K562 (cell line): ENCODE data around the gene ZNF438. TPM values are rescaled to one million over a fixed set of nuclear protein-coding genes. Genes with fewer than 3 reads are reported as not detected.

Source experiments
- ATAC-seq: fragments of 200-7000 bp; cut with Tn5 transposase; 3 replicates; pipeline ENCODE4 v1.9.1; 2020; ENCODE audit warnings: moderate library complexity
- BruUV-seq: library from RNA; stranded (reverse); fragments of 400-500 nt; replicated peaks from 2 replicates; lab custom pipeline; 2021; lab: Mats Ljungman, UMichigan
- CTCF ChIA-PET: fragments of 300-600 bp; formaldehyde crosslinking; extraction: SDS; loops from one replicate; lab custom pipeline; 2021; ENCODE audit warnings: low intra/inter-chr PET ratio; lab: Yijun Ruan, JAX
- POLR2A ChIA-PET: fragments of 300-600, 350-650 bp; sonication (Branson Sonifier 250); formaldehyde crosslinking; extraction: SDS; loops from one replicate; lab custom pipeline; 2021; ENCODE audit warnings: antibody characterized with exemption, inconsistent platforms; lab: Yijun Ruan, JAX
- DNase-seq, 4 experiments: peaks; one replicate each; pipeline versions ENCODE4 v3.0.0 to v3.0.0-alpha.2; 2011 to 2018; ENCODE audit warnings: low spot score in 3 of 4, mixed read lengths in 3 of 4; ENCODE audit errors: extremely low read depth in 1 of 4
- FAIRE-seq: peaks from 2 replicates; lab custom pipeline; 2011; peaks lifted over from hg19 to GRCh38; lab: Jason Lieb, UNC
- H2AFZ ChIP-seq: 2 replicates; pipeline ENCODE4 v1.6.0; 2011; ENCODE audit warnings: low read depth, low read length, control low read depth, inconsistent platforms
- H3K27ac ChIP-seq: fragments of 200-600 bp; 3 replicates; pipeline ENCODE4 v1.8.0; 2011; ENCODE audit warnings: low read depth, mild to moderate bottlenecking, control low read depth, inconsistent platforms, low read length, moderate library complexity, mixed read lengths; ENCODE audit errors: extremely low read depth
- H3K27me3 ChIP-seq, 2 experiments: fragments of 300-600 bp in 1 of 2; 2 replicates in 1 of 2; 3 replicates in 1 of 2; pipeline versions ENCODE4 v1.6.0 to v1.8.0; 2011; ENCODE audit warnings: inconsistent platforms in 2 of 2, low read length in 2 of 2, mild to moderate bottlenecking in 1 of 2, mixed read lengths in 1 of 2, moderate library complexity in 1 of 2; ENCODE audit not compliant: control insufficient read depth in 2 of 2, insufficient read depth in 2 of 2
- H3K36me3 ChIP-seq: fragments of 300-600 bp; 3 replicates; pipeline ENCODE4 v1.8.0; 2011; ENCODE audit warnings: mild to moderate bottlenecking, low read length, inconsistent platforms; ENCODE audit not compliant: control insufficient read depth, insufficient read depth
- H3K4me1 ChIP-seq, 2 experiments: fragments of 200-600 bp in 1 of 2; replicated peaks in 1 of 2; 2 replicates in 1 of 2; 3 replicates in 1 of 2; pipeline versions ENCODE4 v1.5.1 to v1.8.0; 2011; ENCODE audit warnings: inconsistent platforms in 2 of 2, low read length in 2 of 2, mild to moderate bottlenecking in 1 of 2, mixed read lengths in 1 of 2, moderate library complexity in 1 of 2; ENCODE audit not compliant: control insufficient read depth in 2 of 2, insufficient read depth in 2 of 2
- H3K4me2 ChIP-seq: 2 replicates; pipeline ENCODE4 v1.6.1; 2011; ENCODE audit warnings: low read length, control low read depth, inconsistent platforms, mixed read lengths; ENCODE audit not compliant: insufficient read depth
- H3K4me3 ChIP-seq: fragments of 200-600 bp; sonication (generic), shearing (Covaris generic); 2 replicates; pipeline ENCODE4 v1.5.1; 2016; ENCODE audit warnings: control low read depth, inconsistent platforms
- H3K79me2 ChIP-seq: fragments of 200-600 bp; 3 replicates; pipeline ENCODE4 v1.8.0; 2011; ENCODE audit warnings: low read length, inconsistent platforms; ENCODE audit not compliant: control insufficient read depth, insufficient read depth
- H3K9ac ChIP-seq, 2 experiments: 2 replicates each; pipeline versions ENCODE4 v1.6.0 to v1.6.1; 2011; ENCODE audit warnings: low read depth in 2 of 2, low read length in 2 of 2, control low read depth in 1 of 2, inconsistent platforms in 1 of 2, mild to moderate bottlenecking in 1 of 2, mixed read lengths in 1 of 2; ENCODE audit not compliant: insufficient read depth in 1 of 2
- H3K9me1 ChIP-seq: one replicate; pipeline ENCODE4 v1.6.0; 2011; ENCODE audit warnings: inconsistent platforms, mild to moderate bottlenecking, low read length, moderate library complexity; ENCODE audit not compliant: control insufficient read depth, insufficient read depth
- H3K9me3 ChIP-seq: replicated peaks from 2 replicates; pipeline ENCODE4 v1.5.1; 2011; ENCODE audit warnings: low read depth, low read length, inconsistent platforms; ENCODE audit not compliant: control insufficient read depth, insufficient read depth
- H4K20me1 ChIP-seq: replicated peaks from 2 replicates; pipeline ENCODE4 v1.6.1; 2011; ENCODE audit warnings: low read length, inconsistent platforms, mixed read lengths; ENCODE audit not compliant: control insufficient read depth, insufficient read depth
- CBX8 ChIP-seq: fragments of 200-600 bp; sonication (generic); IDR thresholded peaks from 2 replicates; pipeline ENCODE4 v1.6.1; 2012; ENCODE audit warnings: borderline replicate concordance, mixed run types, low read depth, mild to moderate bottlenecking, moderate library complexity, mixed read lengths, low read length, control low read depth, inconsistent platforms; ENCODE audit not compliant: poor library complexity, severe bottlenecking; ENCODE audit errors: extremely low read depth
- ELK1 ChIP-seq: sonication (generic); formaldehyde crosslinking; IDR thresholded peaks from 2 replicates; pipeline ENCODE4 v1.8.1; 2022; ENCODE audit warnings: missing genetic modification reagents
- ETV1 ChIP-seq: fragments of 450-650 bp; conservative IDR thresholded peaks from 2 replicates; pipeline ENCODE4 v1.6.1; 2016; ENCODE audit warnings: missing genetic modification characterization, control low read depth, low read depth, missing compliant biosample characterization
- HDAC3 ChIP-seq: fragments of 450-650 bp; IDR thresholded peaks from 2 replicates; pipeline ENCODE4 v1.6.1; 2018; ENCODE audit warnings: borderline replicate concordance, mild to moderate bottlenecking, moderate library complexity; ENCODE audit not compliant: partially characterized antibody
- HINFP ChIP-seq: fragments of 450-650 bp; conservative IDR thresholded peaks from 2 replicates; pipeline ENCODE4 v1.6.1; 2016; ENCODE audit warnings: missing genetic modification characterization, low read depth, mild to moderate bottlenecking, control low read depth, missing compliant biosample characterization
- IFI16 ChIP-seq: fragments of 250-450 bp; sonication (Bioruptor Pico); IDR thresholded peaks from 2 replicates; pipeline ENCODE4 v2.1.2; 2022; ENCODE audit warnings: mild to moderate bottlenecking, inconsistent platforms
- KAT7 ChIP-seq: sonication (generic); formaldehyde crosslinking; IDR thresholded peaks from 2 replicates; pipeline ENCODE4 v1.8.0; 2022; ENCODE audit warnings: missing genetic modification reagents, mild to moderate bottlenecking, borderline replicate concordance
- MCM7 ChIP-seq, 2 experiments: fragments of 450-650 bp; IDR thresholded peaks; 2 replicates each; pipeline ENCODE4 v1.6.1; 2016 to 2018
- POLR2AphosphoS2 ChIP-seq: IDR thresholded peaks from 2 replicates; pipeline ENCODE4 v1.6.1; 2012; ENCODE audit warnings: low read length, improper control_type of control experiment
- PRMT5 ChIP-seq: sonication (generic); formaldehyde crosslinking; IDR thresholded peaks from 2 replicates; pipeline ENCODE4 v1.5.0; 2020; ENCODE audit warnings: missing genetic modification reagents
- ZNF324 ChIP-seq: fragments of 250-450 bp; sonication (Bioruptor Pico); IDR thresholded peaks from 2 replicates; pipeline ENCODE4 v1.4.0; 2020; ENCODE audit warnings: mild to moderate bottlenecking
- ZNF436 ChIP-seq: fragments of 250-450, 450-650 bp; sonication (Bioruptor Pico); formaldehyde crosslinking; IDR thresholded peaks from 2 replicates; pipeline ENCODE4 v1.7.0; 2020; ENCODE audit warnings: mild to moderate bottlenecking
- WGBS: fragments of 100-300 bp; shearing (Covaris generic); methylation state at CpG from one replicate; pipeline ENCODE4 v1.1.6; 2016; ENCODE audit warnings: low coverage, mixed read lengths; ENCODE audit not compliant: insufficient coverage; ENCODE audit errors: missing lambda C conversion rate; 5-methylcytosine and 5-hydroxymethylcytosine counted together
- in situ Hi-C: fragments of 300-500 bp; cut with MboI; formaldehyde crosslinking; loops from 4 replicates; pipeline ENCODE4 v1.15.0; 2018; ENCODE audit warnings: inconsistent platforms, mixed read lengths
- intact Hi-C: fragments of 100-400 bp; cut with micrococcal nuclease; formaldehyde crosslinking; loops from 2 replicates; pipeline ENCODE4 v1.14.2; 2022
- polyA plus RNA-seq, 8 experiments: library from polyadenylated mRNA; depleted of rRNA in 4 of 8; stranded (reverse) in 5 of 8; unstranded in 3 of 8; fragments of >200 nt; fragmentation: Nextera tagmentation in 2 of 8; fragmentation: Illumina TruSeq in 1 of 8; extraction: Ambion mirVana in 2 of 8; extraction: Trizol in 1 of 8; gene quantifications; 2 replicates each; pipeline versions ENCODE4 v1.2.1 to v1.2.3, GENCODE V29; 2011 to 2014; ENCODE audit warnings: inconsistent platforms in 1 of 8, missing spikeins in 1 of 8
- total RNA-seq, 7 experiments: library from RNA; depleted of rRNA in 6 of 7; stranded (reverse); fragments of >200 nt in 6 of 7; fragmentation: Illumina TruSeq in 2 of 7; extraction: Trizol in 2 of 7; gene quantifications; 2 replicates each; pipeline versions ENCODE4 v1.2.1 to v1.2.3, GENCODE V29; 2011 to 2021; ENCODE audit warnings: low replicate concordance in 1 of 7

ZNF438 gene
- total and polyA plus RNA-seq, 9 of the 15 experiments (the other 6 are each of a cell fraction or from before 2014, with no cell fraction given): 0.45 to 1.5 (median 0.91) TPM

GRCh38 chr10:30823651-30824050, 208.0 kb downstream of the ZNF438 start:
- Histone ChIP-seq H4K20me1 (peaks cover 9% of the 10 kb centered on the region; the same call in 1 of the 2 replicates), H3K9ac (no peak overlapping the region), H3K9me3 (peaks cover 3% of the 10 kb centered on the region), H3K4me2 (no peak overlapping the region), H3K27ac (no peak overlapping the region), H3K79me2 (no peaks in the 10 kb centered on the region), H2AFZ (no peak overlapping the region), H3K4me3 (no peak overlapping the region), H3K4me1 (peaks cover 12 to 20% of the 10 kb centered on the region in 2 experiments), H3K27me3 (peaks cover 0 to 18% of the 10 kb centered on the region in 2 experiments; a peak in 3 of 5 replicates), H3K36me3 (no peaks in the 10 kb centered on the region), H3K9me1 (peaks cover under 1% of the 10 kb centered on the region)
- DNase-seq: no peak
- 0% methylated on average over 2 of the region's 2 CpGs for WGBS
- ATAC-seq: no peak
- ChIA-PET CTCF (no interaction called here), POLR2A (no interaction called here)
- no TSS peak for BruUV-seq
- in situ Hi-C loops: no loop called here
- intact Hi-C loops: no loop called here
- FAIRE-seq: no peak
- TF ChIP-seq ELK1 (CRISPR knock-in tag): no peak
- TF ChIP-seq PRMT5 (CRISPR knock-in tag): no peak
- TF ChIP-seq ZNF324 (CRISPR knock-in tag): no peak
- TF ChIP-seq HINFP: no peak
- no peak for TF ChIP-seq IFI16
- TF ChIP-seq POLR2AphosphoS2: no peak
- TF ChIP-seq ETV1: no peak
- TF ChIP-seq KAT7: no peak
- TF ChIP-seq HDAC3: no peak
- TF ChIP-seq ZNF436 (CRISPR knock-in tag): no peak
- TF ChIP-seq MCM7 (IDR thresholded peaks at IDR 0.05): no peak
- no peak for TF ChIP-seq CBX8
